NCI-H1105 treated with DMSO at 0.1 percent for 48 hours (cell line): ENCODE results near the gene OR5B2.
"Not testable (repeated sequence)": the region's sequence is repeated elsewhere in the genome, so short reads cannot be mapped to it uniquely, and the experiment has no call there.

Source experiments
- DNase-seq: peaks from one replicate; lab custom pipeline; 2025; lab: John Stamatoyannopoulos, UW

Gene OR5B2

GRCh38 chr11:58428021-58428420 lies at the start of gene OR5B2:
OR5B2 (minus strand) TSS chr11:58428121; CDS start chr11:58423261, 4,860 bp downstream.
- no peak for DNase-seq

- DNase-seq, result no peak
Observed at GRCh38 chr11:58471892-58472291, 44.0 kb upstream of the OR5B2 start.

- no peak for DNase-seq
Observed at GRCh38 chr11:58466293-58466692, 38.4 kb upstream of the OR5B2 start.

GRCh38 chr11:58465690-58466089 lies 37.8 kb upstream of the OR5B2 start:
- no peak for DNase-seq

GRCh38 chr11:58451585-58451984 lies 23.7 kb upstream of the OR5B2 start:
- DNase-seq, result no peak

- no peak for DNase-seq
Observed at GRCh38 chr11:58446294-58446693, 18.4 kb upstream of the OR5B2 start.

- no peak for DNase-seq
Observed at GRCh38 chr11:58444300-58444699, 16.4 kb upstream of the OR5B2 start.

GRCh38 chr11:58442136-58442535 lies 14.2 kb upstream of the OR5B2 start, which contains the start of gene OR5B12:
OR5B12 (minus strand) TSS chr11:58442236; CDS start chr11:58440151, 2,085 bp downstream.
- DNase-seq, result no peak

- DNase-seq, result no peak
Observed at GRCh38 chr11:58438486-58438885, 10.6 kb upstream of the OR5B2 start.

- DNase-seq, result no peak
Observed at GRCh38 chr11:58434217-58434616, 6.3 kb upstream of the OR5B2 start.

GRCh38 chr11:58433638-58434203 lies 5.8 kb upstream of the OR5B2 start:
- no peak for DNase-seq

- DNase-seq, result no peak
Observed at GRCh38 chr11:58429273-58429672, 1.4 kb upstream of the OR5B2 start.

GRCh38 chr11:58406774-58407173 lies 21.1 kb downstream of the OR5B2 start, which contains the start of gene OR5B3:
OR5B3 (minus strand) TSS chr11:58406874; CDS start chr11:58403409, 3,465 bp downstream.
- DNase-seq, result no peak

GRCh38 chr11:58399622-58400021 lies 28.3 kb downstream of the OR5B2 start:
- not testable (repeated sequence) for DNase-seq

GRCh38 chr11:58395581-58395980 lies 32.3 kb downstream of the OR5B2 start:
- DNase-seq, result no peak

- DNase-seq, result no peak
Observed at GRCh38 chr11:58394195-58394594, 33.7 kb downstream of the OR5B2 start.

GRCh38 chr11:58392746-58393145 lies 35.2 kb downstream of the OR5B2 start:
- no peak for DNase-seq

- no peak for DNase-seq
Observed at GRCh38 chr11:58391879-58392278, 36.0 kb downstream of the OR5B2 start.

- DNase-seq, result no peak
Observed at GRCh38 chr11:58390551-58391063, 37.3 kb downstream of the OR5B2 start.
